GM18526 (cell line): ENCODE measurements around the gene LTBP1.

ENCODE experiments used
- POLR2A ChIP-seq: IDR thresholded peaks from 3 replicates; pipeline ENCODE4 v1.6.1; 2011; ENCODE audit not compliant: insufficient read length; ENCODE audit errors: extremely low read depth

The LTBP1 gene

DNA sequence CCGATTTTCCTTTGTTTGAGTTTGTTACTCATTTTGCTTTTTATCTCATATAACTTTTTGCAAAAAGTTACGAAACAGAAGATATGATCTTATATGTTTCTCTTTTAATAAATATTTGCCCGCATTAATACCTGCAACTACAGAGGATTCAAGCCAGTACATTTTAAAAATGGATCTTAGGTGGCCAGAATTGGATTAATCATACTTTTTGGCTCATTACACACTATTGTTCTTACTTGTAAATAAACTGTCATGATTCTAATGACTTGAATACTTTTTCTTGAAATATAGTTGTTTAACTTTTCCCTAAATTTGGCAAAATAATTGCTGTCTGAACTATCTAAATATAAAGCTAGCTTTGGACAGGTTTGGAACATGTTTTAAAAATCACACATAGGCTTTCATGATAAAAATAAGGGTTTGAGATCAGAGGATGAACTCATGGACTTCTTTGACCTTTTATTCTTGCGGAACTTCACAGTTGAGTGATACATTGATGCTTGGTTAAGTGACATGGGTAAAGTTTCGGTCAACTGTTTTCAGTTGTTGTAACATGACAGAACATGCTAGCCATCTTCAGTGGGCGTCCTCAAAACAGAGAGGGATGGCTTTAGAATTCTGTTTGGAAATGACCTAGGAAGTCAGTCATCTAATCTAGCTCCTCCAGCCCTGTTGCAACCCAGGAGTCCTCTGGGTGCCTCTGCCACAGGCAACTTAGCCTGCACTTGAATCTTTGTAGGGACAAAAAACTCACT, 44.5 kb downstream of the LTBP1 start:
- no peak for TF ChIP-seq POLR2A

DNA sequence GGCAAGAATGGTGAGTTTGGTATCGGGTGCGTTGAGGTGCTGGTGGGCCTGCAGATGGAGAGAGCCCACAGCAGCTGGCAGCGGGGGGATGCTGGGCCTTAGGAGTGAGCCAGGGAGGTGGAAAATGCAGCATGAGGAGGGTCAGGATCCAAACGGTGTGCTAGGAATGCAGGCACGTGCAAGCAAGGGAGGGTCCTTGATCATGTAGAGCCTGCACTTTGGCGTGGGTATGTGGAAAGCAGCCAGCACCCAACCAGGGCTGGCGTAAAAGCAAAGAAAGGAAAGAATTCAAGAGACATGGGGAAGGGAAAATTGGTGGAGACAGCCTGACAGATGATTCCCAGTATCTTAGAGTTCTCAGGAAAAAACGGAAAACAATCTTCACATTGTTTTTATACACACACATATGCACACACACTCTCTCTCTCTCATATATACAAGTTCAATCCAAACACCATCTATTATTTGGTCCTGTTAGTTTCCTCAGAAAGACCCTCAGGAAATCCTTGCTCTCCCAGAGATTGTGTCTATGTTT, 46.3 kb downstream of the LTBP1 start:
- no peak for TF ChIP-seq POLR2A

DNA sequence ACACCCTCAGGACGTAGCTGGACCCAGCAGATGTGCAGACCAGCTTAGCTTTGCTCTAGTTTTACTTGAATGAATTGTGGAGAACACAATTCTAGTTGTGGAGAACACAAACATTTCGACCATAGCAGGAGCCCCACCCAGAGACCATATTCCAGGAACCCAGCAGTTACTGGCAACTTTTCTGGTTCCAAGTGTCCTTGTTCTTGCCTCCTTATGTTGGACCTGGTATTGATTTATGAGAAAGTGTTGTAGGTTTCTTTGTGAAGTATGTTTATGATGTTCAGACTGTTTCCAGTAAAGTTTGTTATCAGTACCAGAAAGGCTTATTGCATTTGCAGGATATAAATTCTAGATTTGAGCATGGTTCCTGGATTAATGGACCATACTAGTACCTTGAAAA, 51.0 kb downstream of the LTBP1 start:
- no peak for TF ChIP-seq POLR2A

DNA sequence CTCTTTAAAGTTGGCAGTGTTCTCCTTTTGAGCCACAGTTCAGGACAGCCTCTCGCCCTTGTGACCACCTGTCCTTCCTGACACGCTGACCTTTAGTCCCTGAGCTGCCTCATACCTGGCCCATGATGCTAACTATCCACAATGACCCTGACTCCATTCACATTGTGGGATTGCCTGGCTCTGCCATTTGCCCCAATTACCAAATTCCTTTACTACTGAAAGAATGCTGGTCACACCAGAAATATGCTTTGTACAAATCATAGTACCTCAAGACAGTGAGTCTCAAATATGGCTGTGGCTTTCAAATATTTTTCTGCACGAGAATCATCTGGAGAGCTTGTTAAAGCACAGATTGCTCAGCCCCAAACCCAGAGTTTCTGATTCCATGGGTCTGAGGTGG, 54.2 kb downstream of the LTBP1 start:
- TF ChIP-seq POLR2A: no peak

DNA sequence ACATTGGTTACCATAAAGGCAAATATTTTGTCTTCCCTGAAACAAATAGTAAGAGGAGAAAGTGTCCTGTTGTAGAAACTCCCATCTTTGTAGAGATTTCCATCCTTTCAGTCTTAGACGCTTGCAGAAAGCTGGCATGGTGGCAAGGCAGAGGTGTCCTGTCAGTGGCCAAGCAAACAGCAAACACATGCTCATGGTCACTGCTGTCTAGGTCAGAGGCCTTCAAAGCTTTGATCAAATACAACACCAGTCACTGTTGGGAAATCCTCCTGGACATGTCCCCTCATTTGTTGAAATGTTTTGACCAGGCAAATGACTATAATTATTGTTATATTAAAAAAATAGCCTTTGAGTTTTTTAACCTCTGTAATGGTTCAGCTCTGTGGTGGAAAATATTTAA, 55.1 kb downstream of the LTBP1 start:
- no peak for TF ChIP-seq POLR2A

DNA sequence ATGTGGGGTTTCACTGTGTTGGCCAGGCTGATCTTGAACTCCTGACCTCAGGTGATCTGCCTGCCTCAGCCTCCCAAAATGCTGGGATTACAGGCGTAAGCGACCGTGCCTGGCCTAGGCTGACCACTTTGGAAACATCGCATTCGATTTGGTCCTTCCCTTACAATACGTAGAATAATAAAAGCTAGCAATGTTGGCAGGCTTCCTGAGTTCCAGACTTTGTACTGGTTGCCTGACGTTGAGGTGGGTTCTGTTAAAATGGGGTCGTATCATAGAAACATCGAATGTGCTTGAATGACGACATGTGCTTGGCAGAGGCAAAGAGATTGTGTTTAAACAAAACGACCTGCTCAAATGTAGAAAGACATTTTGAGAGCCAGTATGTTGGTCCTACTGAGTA, 56.1 kb downstream of the LTBP1 start:
- no peak for TF ChIP-seq POLR2A

DNA sequence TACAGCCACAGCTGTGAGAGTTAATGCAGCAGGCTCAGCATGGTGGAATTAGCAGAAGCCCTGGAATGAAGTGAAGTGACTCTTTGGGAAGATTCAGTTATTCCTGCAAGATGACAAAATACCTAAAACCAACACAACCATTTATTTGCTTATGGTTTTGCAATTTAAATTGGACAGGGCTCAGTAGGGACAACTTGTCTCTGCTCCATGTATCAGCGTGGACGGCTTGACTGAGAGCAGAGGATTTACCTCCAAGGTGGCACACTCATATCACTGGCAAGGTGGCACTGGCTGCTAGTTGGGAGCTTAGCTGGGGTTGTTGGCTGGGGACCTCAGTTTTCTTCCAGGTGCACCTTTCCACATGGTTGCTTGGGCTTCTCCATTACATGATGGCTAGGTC, 58.3 kb downstream of the LTBP1 start:
- no peak for TF ChIP-seq POLR2A

DNA sequence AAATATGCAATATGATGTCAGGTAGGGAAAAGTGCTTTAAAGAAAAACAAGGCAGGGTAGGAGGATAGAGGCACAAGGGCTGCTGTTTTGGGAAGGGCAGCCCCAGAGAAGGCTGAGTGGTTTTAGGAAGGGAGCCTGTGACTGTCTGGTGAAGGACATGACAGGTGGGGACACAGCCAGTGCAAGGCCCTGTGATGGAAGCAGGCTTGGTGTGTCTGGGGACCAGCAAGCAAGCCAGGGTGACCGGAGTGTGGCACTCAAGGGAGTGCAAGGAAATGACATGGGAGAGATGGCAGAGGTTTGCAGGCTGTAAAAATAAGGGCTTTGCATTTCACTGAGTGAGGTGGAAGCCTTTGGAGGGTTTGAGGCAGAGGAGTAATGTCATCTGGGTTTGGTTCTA, 62.0 kb downstream of the LTBP1 start:
- TF ChIP-seq POLR2A: no peak

DNA sequence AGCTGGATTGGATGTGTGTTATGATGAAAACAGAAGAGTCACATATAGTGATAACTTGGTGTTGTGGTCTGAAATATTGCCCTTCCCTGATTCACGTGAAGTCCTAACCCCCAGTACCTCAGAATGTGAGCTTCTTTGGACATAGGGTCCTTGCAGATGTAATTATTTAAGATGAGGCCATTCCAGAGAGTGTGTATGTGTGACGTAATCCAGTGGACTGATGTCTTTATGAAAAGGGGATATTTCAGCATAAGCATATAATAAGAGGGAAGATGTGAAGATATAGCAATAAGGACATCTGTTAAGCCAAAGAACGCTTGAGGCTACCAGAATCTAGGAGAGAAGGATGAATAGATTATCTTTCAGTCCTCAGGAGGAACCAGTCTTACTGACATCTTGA, 62.5 kb downstream of the LTBP1 start:
- no peak for TF ChIP-seq POLR2A

DNA sequence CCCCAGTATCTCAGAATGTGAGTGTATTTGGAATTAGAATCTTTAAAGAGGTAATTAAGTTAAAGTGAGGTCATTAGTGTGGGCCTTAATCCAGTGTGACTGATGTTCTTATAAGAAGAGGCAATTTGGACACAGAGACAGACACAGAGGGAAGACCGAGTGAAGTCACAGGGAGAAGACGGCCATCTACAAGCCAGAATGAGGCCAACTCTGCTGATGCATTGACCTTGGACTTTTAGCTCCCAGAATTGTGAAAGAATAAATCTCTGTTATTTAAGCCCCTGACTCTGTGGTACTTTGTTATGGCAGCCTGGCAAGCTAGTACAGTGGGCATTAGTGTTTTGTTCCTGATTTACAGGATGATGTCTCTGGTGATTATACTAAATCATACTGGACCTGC, 64.6 kb downstream of the LTBP1 start:
- TF ChIP-seq POLR2A: no peak

DNA sequence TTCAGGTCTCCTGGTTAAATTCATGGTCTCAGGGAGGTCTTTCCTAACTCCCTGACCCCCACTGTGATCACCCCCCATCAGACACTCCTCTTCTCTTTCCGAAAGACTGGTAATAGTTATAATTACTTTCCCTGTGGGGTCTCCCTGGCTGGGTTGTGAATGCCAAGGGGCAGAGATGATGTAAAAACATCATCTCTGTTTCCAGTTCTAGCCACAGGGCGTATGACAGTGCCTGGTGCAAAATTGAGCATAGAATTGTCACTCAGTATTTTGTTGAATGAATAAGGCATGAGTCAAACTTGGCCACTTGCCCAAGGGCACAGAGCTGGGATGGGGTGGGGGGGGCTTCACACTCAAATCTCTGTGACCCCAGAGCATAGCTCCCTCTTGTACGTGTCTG, 65.2 kb downstream of the LTBP1 start:
- no peak for TF ChIP-seq POLR2A

DNA sequence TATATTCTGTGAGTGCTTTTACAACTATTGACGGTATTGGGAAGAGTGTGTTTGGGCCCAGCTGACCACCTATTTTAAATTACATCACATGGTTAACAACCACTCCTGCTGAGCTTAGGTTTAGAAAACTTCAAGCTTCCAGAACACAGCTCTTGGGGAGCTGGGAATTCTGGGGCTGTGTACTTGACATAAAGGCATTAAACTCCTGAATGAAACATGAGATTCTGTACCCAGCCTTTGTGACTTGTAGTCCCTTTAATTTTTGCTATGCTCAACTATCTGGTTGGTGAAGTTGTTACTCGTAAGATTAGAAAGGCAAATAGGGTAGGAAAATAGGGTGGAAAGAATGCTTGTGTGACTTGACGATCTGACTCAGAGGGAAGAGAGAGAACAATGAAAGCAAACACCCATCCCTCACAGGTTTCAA, 66.9 kb downstream of the LTBP1 start:
- TF ChIP-seq POLR2A: no peak

DNA sequence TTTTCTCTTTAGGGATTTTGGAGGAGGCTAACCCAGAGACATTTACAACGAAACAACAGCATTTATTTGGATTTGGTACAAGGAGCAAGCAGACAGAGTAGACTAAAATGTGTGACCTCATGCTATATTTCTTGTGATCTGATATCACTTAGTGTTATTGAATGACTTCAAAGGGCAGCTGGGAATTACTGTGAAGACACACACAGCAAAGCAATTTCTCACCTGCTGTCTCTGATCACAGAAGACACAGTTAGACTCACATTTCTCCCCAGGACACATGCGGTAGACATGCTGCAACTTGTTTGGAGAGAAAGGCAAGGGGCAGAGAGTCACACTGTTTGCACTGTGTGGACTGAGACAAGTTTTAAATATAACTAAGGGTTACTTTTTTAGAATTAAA, 67.5 kb downstream of the LTBP1 start:
- TF ChIP-seq POLR2A: no peak

DNA sequence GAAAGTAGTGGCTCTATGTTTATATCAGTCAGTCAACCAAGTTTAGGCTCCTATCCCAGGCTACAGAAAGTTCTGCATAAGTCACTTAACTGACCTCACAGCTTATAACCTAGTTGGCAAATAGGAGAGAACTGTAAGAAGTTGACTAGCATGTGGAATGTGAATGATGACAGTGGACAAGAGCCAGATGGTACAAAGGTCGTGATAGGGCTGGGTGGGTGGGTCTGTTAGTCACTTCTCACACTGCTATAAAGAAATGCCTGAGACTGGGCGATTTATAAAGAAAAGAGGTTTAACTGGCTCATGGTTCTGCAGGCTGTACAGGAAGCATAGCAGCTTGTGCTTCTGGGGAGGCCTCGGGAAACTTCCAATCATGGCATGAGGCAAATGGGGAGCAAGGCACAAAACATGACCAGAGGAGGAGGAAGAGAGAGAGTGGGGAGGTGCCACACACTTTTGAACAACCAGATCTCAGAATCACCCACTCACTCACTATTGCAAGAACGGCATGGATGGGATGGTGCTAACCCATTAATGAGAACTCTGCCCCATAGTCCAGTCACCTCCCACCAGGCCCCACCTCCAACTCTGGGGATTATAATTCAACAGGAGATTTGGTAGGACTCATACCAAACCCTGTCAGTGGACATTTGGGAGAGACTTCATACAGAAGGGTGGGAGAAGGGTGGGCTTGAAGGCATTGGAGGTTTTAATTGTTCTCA, 68.8 kb downstream of the LTBP1 start:
- no peak for TF ChIP-seq POLR2A

DNA sequence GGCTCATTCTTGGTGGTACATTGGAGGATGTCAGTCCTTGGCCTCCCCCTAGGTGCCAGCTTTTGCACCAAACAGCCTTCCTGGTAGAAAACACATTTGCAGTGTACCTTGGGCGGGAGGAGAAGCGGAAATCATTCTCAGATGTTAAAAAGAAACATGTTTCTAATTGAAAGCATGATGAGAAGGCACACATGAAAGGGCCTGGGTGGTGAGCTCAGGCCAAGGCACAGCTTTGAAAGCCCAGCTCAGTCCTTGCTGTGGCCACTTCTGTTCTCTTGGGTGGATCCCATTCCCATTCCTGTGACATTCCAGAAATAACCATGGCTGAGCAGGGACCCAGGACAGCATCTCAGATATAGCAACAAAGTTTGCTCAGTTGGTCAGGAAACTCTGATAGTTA, 71.5 kb downstream of the LTBP1 start:
- no peak for TF ChIP-seq POLR2A

DNA sequence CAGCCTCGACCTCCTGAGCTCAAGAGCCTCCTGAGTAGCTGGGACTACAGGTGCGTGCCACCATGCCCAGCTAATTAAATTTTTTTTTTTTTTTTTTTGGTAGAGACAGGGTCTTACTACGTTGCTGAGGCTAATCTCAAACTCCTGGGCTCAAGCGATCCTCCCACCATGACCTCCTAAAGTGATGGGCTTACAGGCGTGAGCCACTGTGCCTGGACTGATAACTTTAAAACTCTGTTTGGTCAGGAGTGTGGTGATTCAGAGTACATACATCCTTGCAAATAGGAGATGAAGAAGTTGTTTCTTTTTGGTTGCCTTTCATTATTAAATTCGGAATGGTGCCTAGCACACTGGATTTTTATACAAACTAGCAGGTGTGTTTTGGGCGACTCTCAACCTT, 73.0 kb downstream of the LTBP1 start:
- no peak for TF ChIP-seq POLR2A
